DMS153 treated with DMSO at 0.1 percent for 48 hours (cell line): ENCODE measurements around the gene CRACR2B.

Source experiments
- DNase-seq: peaks from one replicate; lab custom pipeline; 2025; ENCODE audit not compliant: unreplicated experiment; lab: John Stamatoyannopoulos, UW

Gene CRACR2B

GRCh38 chr11:810040-810567 lies 17.6 kb upstream of the CRACR2B start:
- DNase-seq, result no peak

GRCh38 chr11:811446-812245 lies 16.1 kb upstream of the CRACR2B start:
- no peak for DNase-seq

GRCh38 chr11:812390-812789 lies 15.3 kb upstream of the CRACR2B start:
- DNase-seq, result no peak

GRCh38 chr11:813072-813455 lies 14.7 kb upstream of the CRACR2B start:
- DNase-seq, result no peak

GRCh38 chr11:813456-814096 lies 14.1 kb upstream of the CRACR2B start:
- no peak for DNase-seq

GRCh38 chr11:815675-816432 lies 11.9 kb upstream of the CRACR2B start:
- DNase-seq, result no peak

- DNase-seq, result no peak
These were observed 11.3 kb upstream of the CRACR2B start for GRCh38 chr11:816433-816779.

GRCh38 chr11:818396-819128 lies 9.2 kb upstream of the CRACR2B start, which contains the start of gene PNPLA2:
Gene PNPLA2 (plus strand): TSS chr11:818914. CDS start chr11:819719, 805 bp downstream.
- no peak for DNase-seq

- DNase-seq, result peak; percentile 34
These were observed 8.4 kb upstream of the CRACR2B start for GRCh38 chr11:819129-819931.

GRCh38 chr11:819943-820649 lies 7.6 kb upstream of the CRACR2B start:
- peak; percentile 54 for DNase-seq

GRCh38 chr11:820655-821511 lies 6.8 kb upstream of the CRACR2B start:
- no peak for DNase-seq

GRCh38 chr11:821512-822371 lies 6.0 kb upstream of the CRACR2B start:
- DNase-seq, result no peak

GRCh38 chr11:823441-824291 lies 4.1 kb upstream of the CRACR2B start:
- DNase-seq, result peak; percentile 23

GRCh38 chr11:824292-824880 lies 3.3 kb upstream of the CRACR2B start:
- DNase-seq, result peak; percentile 83

GRCh38 chr11:824942-825341 lies 2.8 kb upstream of the CRACR2B start:
- DNase-seq, result no peak
